ENCODE measurements around the gene TOX4.
"Not testable (repeated sequence)": the region's sequence is repeated elsewhere in the genome, so short reads cannot be mapped to it uniquely, and the experiment has no call there.

The TOX4 gene

GRCh38 chr14:21539189-21539940 lies 62.4 kb downstream of the TOX4 start:
- TF ChIP-seq CTCF (IDR thresholded peaks at IDR 0.05; ENCODE audit: low read depth, low read length, missing control alignments), result no peak
- in situ Hi-C loops (cut with HindIII; ENCODE audit: low pct_ligation_motif_present, low sequenced_read_pairs), result no loop called here
- peaks cover 26% of the 10 kb centered on the region for H3K27me3 ChIP-seq (replicated peaks)
- H3K27ac ChIP-seq, result no peak overlapping the region
- H3K4me3 ChIP-seq (ENCODE audit: low read depth, low read length), result no peak overlapping the region
- no peak for DNase-seq
- H3K36me3 ChIP-seq (replicated peaks), result no peaks in the 10 kb centered on the region

- Histone ChIP-seq H3K27me3 (replicated peaks) (peaks cover 9% of the 10 kb centered on the region), H3K27ac (no peak overlapping the region), H3K4me3 (ENCODE audit: low read depth, low read length) (no peak overlapping the region), H3K36me3 (replicated peaks) (no peaks in the 10 kb centered on the region)
- DNase-seq, result no peak
- no peak for TF ChIP-seq CTCF (IDR thresholded peaks at IDR 0.05; ENCODE audit: low read depth, low read length, missing control alignments)
- in situ Hi-C loops (cut with HindIII; ENCODE audit: low pct_ligation_motif_present, low sequenced_read_pairs), result no loop called here
Measured at GRCh38 chr14:21541413-21542074, 64.5 kb downstream of the TOX4 start.

- Histone ChIP-seq H3K4me3 (ENCODE audit: low read depth, low read length) (no peak overlapping the region), H3K27me3 (replicated peaks) (no peaks in the 10 kb centered on the region), H3K36me3 (replicated peaks) (no peaks in the 10 kb centered on the region), H3K27ac (no peak overlapping the region)
- in situ Hi-C loops (cut with HindIII; ENCODE audit: low pct_ligation_motif_present, low sequenced_read_pairs), result no loop called here
- no peak for DNase-seq
- no peak for TF ChIP-seq CTCF (IDR thresholded peaks at IDR 0.05; ENCODE audit: low read depth, low read length, missing control alignments)
Measured at GRCh38 chr14:21543521-21543960, 66.5 kb downstream of the TOX4 start.

GRCh38 chr14:21543963-21544362 lies 67.0 kb downstream of the TOX4 start:
- Histone ChIP-seq H3K27me3 (replicated peaks) (no peaks in the 10 kb centered on the region), H3K4me3 (ENCODE audit: low read depth, low read length) (no peak overlapping the region), H3K36me3 (replicated peaks) (no peaks in the 10 kb centered on the region), H3K27ac (no peak overlapping the region)
- in situ Hi-C loops (cut with HindIII; ENCODE audit: low pct_ligation_motif_present, low sequenced_read_pairs), result no loop called here
- no peak for TF ChIP-seq CTCF (IDR thresholded peaks at IDR 0.05; ENCODE audit: low read depth, low read length, missing control alignments)
- no peak for DNase-seq

GRCh38 chr14:21544588-21544987 lies 67.6 kb downstream of the TOX4 start:
- H3K27ac ChIP-seq; DNase-seq; H3K4me3 ChIP-seq (ENCODE audit: low read depth, low read length); H3K27me3 ChIP-seq (replicated peaks); H3K36me3 ChIP-seq (replicated peaks); in situ Hi-C loops (cut with HindIII; ENCODE audit: low pct_ligation_motif_present, low sequenced_read_pairs): not testable (repeated sequence)

Measured in brain microvascular endothelial cell (primary cell).